H9 (cell line): ENCODE measurements around the gene RAI1. TPM values are rescaled to one million over a fixed set of nuclear protein-coding genes. Genes with fewer than 3 reads are reported as not detected.

Experiments
- DNase-seq: peaks from one replicate; pipeline ENCODE4 v3.0.0-alpha.2; 2017
- H2AFZ ChIP-seq: one replicate; pipeline ENCODE4 v1.6.1; 2013; ENCODE audit warnings: mild to moderate bottlenecking, low read length, control low read depth, moderate library complexity
- H2AK5ac ChIP-seq: 2 replicates; pipeline ENCODE4 v1.6.1; 2013; ENCODE audit warnings: low read length, control low read depth, mixed read lengths; ENCODE audit not compliant: insufficient read length
- H2BK120ac ChIP-seq: one replicate; pipeline ENCODE4 v1.6.1; 2013; ENCODE audit warnings: low read depth, mild to moderate bottlenecking, low read length, control low read depth, inconsistent platforms; ENCODE audit not compliant: poor library complexity, severe bottlenecking
- H2BK12ac ChIP-seq: 2 replicates; pipeline ENCODE4 v1.6.1; 2013; ENCODE audit warnings: low read length, control low read depth, mixed read lengths, low read depth; ENCODE audit not compliant: insufficient read length
- H2BK15ac ChIP-seq: 2 replicates; pipeline ENCODE4 v1.6.1; 2013; ENCODE audit warnings: low read depth, low read length, control low read depth
- H2BK20ac ChIP-seq: one replicate; pipeline ENCODE4 v1.6.1; 2013; ENCODE audit warnings: low read depth, mild to moderate bottlenecking, low read length, control low read depth, inconsistent platforms; ENCODE audit not compliant: poor library complexity, severe bottlenecking
- H2BK5ac ChIP-seq: 2 replicates; pipeline ENCODE4 v1.6.1; 2013; ENCODE audit warnings: low read length, control low read depth, mixed read lengths; ENCODE audit not compliant: insufficient read length
- H3K14ac ChIP-seq: 2 replicates; pipeline ENCODE4 v1.6.1; 2013; ENCODE audit warnings: low read length, control low read depth; ENCODE audit not compliant: insufficient read depth
- H3K18ac ChIP-seq: 2 replicates; pipeline ENCODE4 v1.6.1; 2013; ENCODE audit warnings: low read depth, mild to moderate bottlenecking, mixed read lengths, low read length, control low read depth; ENCODE audit not compliant: insufficient read length
- H3K23ac ChIP-seq: 2 replicates; pipeline ENCODE4 v1.6.1; 2013; ENCODE audit warnings: low read length, control low read depth, mixed read lengths, low read depth; ENCODE audit not compliant: insufficient read length
- H3K23me2 ChIP-seq: 2 replicates; pipeline ENCODE4 v1.6.1; 2013; ENCODE audit warnings: low read depth, mild to moderate bottlenecking, mixed read lengths, low read length, control low read depth; ENCODE audit not compliant: insufficient read length, poor library complexity, severe bottlenecking
- H3K27ac ChIP-seq: 2 replicates; pipeline ENCODE4 v1.5.1; 2013; ENCODE audit warnings: low read length, control low read depth, mixed read lengths, low read depth; ENCODE audit not compliant: insufficient read length
- H3K27me3 ChIP-seq: 2 replicates; pipeline ENCODE4 v1.6.1; 2013; ENCODE audit warnings: low read length, control low read depth, inconsistent platforms; ENCODE audit not compliant: insufficient read depth
- H3K4ac ChIP-seq: 2 replicates; pipeline ENCODE4 v1.6.1; 2013; ENCODE audit warnings: low read depth, mild to moderate bottlenecking, control low read depth, inconsistent platforms, low read length, moderate library complexity
- H3K4me1 ChIP-seq: 2 replicates; pipeline ENCODE4 v1.6.1; 2013; ENCODE audit warnings: low read length, control low read depth, inconsistent platforms; ENCODE audit not compliant: insufficient read depth
- H3K4me2 ChIP-seq: 2 replicates; pipeline ENCODE4 v1.6.1; 2013; ENCODE audit warnings: low read length, control low read depth, mixed read lengths; ENCODE audit not compliant: insufficient read length, insufficient read depth
- H3K56ac ChIP-seq: 2 replicates; pipeline ENCODE4 v1.6.1; 2013; ENCODE audit warnings: low read depth, mild to moderate bottlenecking, mixed read lengths, low read length, control low read depth; ENCODE audit not compliant: insufficient read length
- H3K79me1 ChIP-seq: 2 replicates; pipeline ENCODE4 v1.6.1; 2013; ENCODE audit warnings: low read depth, mild to moderate bottlenecking, moderate library complexity, low read length, control low read depth, inconsistent platforms; ENCODE audit not compliant: insufficient read depth, poor library complexity, severe bottlenecking
- H3K79me2 ChIP-seq: 2 replicates; pipeline ENCODE4 v1.6.1; 2013; ENCODE audit warnings: low read length, control low read depth, inconsistent platforms; ENCODE audit not compliant: insufficient read depth
- H3K9ac ChIP-seq: 2 replicates; pipeline ENCODE4 v1.6.1; 2013; ENCODE audit warnings: low read length, control low read depth, mixed read lengths; ENCODE audit not compliant: insufficient read length; ENCODE audit errors: extremely low read depth
- H3K9me3 ChIP-seq: one replicate; pipeline ENCODE4 v1.6.1; 2013; ENCODE audit warnings: low read depth, low read length, inconsistent platforms; ENCODE audit not compliant: control insufficient read depth
- H3T11ph ChIP-seq: one replicate; pipeline ENCODE4 v1.6.1; 2013; ENCODE audit warnings: mild to moderate bottlenecking, low read length, control low read depth, inconsistent platforms
- H4K20me1 ChIP-seq: one replicate; pipeline ENCODE4 v1.6.1; 2013; ENCODE audit not compliant: control insufficient read depth, insufficient read length, insufficient read depth
- H4K5ac ChIP-seq: 2 replicates; pipeline ENCODE4 v1.6.1; 2013; ENCODE audit warnings: low read depth, mild to moderate bottlenecking, mixed read lengths, low read length, control low read depth; ENCODE audit not compliant: insufficient read length
- H4K8ac ChIP-seq: replicated peaks from 2 replicates; pipeline ENCODE4 v1.6.1; 2013; ENCODE audit warnings: low read length, control low read depth, mixed read lengths, low read depth; ENCODE audit not compliant: insufficient read length
- H4K91ac ChIP-seq: 2 replicates; pipeline ENCODE4 v1.6.1; 2013; ENCODE audit warnings: low read depth, mild to moderate bottlenecking, moderate library complexity, mixed read lengths, low read length, control low read depth; ENCODE audit not compliant: insufficient read length
- H3K27ac Mint-ChIP-seq, 3 experiments: 2 replicates in 2 of 3; 3 replicates in 1 of 3; pipeline ENCODE4 v1.8.0; 2020 to 2021; ENCODE audit warnings: mixed read lengths in 3 of 3, mild to moderate bottlenecking in 1 of 3, moderate library complexity in 1 of 3
- H3K27me3 Mint-ChIP-seq: 2 replicates; pipeline ENCODE4 v1.8.0; 2021; ENCODE audit warnings: low read depth, mild to moderate bottlenecking, moderate library complexity, mixed read lengths
- H3K36me3 Mint-ChIP-seq, 3 experiments: 2 replicates in 2 of 3; 3 replicates in 1 of 3; pipeline ENCODE4 v1.8.0; 2020 to 2021; ENCODE audit warnings: low read depth in 3 of 3, mixed read lengths in 3 of 3; ENCODE audit not compliant: insufficient read depth in 1 of 3
- H3K4me1 Mint-ChIP-seq, 2 experiments: 2 replicates each; pipeline ENCODE4 v1.8.0; 2020; ENCODE audit warnings: mixed read lengths in 2 of 2
- H3K4me3 Mint-ChIP-seq, 2 experiments: 2 replicates in 1 of 2; 3 replicates in 1 of 2; pipeline ENCODE4 v1.8.0; 2020 to 2021; ENCODE audit warnings: mild to moderate bottlenecking in 2 of 2, mixed read lengths in 2 of 2, moderate library complexity in 1 of 2
- H3K9me3 Mint-ChIP-seq, 2 experiments: 2 replicates in 1 of 2; 3 replicates in 1 of 2; pipeline ENCODE4 v1.8.0; 2020; ENCODE audit warnings: mild to moderate bottlenecking in 2 of 2, mixed read lengths in 2 of 2, moderate library complexity in 1 of 2
- WGBS: extraction: QIAGEN DNeasy Blood & Tissue Kit; methylation state at CpG from one replicate; pipeline ENCODE4 v1.1.7; 2013; ENCODE audit warnings: missing lambda C conversion rate, low lambda C conversion rate, mixed read lengths; ENCODE audit not compliant: insufficient read length; ENCODE audit errors: extremely low coverage; 5-methylcytosine and 5-hydroxymethylcytosine counted together
- total RNA-seq: library from RNA; stranded (reverse); gene quantifications from 2 replicates; pipeline ENCODE4 v1.2.1, GENCODE V29; 2021
- TF ChIP-seq, protein P1 (sequence below): fragments of 200-600 bp; sonication (generic); conservative IDR thresholded peaks from 3 replicates; pipeline ENCODE4 v1.8.0; 2021; ENCODE audit warnings: antibody characterized with exemption, mild to moderate bottlenecking

RAI1 gene
- total RNA-seq, 1 experiment from 2014 or later: 1.5 TPM

GRCh38 chr17:17698371-17698770, 17.1 kb downstream of the RAI1 start:
- H3K36me3 Mint-ChIP-seq: no peaks in the 10 kb centered on the region
- peaks cover 92% of the 10 kb centered on the region for H3K27me3 Mint-ChIP-seq
- WGBS: no CpG with 5 or more reads among the region's 5 CpGs
- Histone ChIP-seq H3K27ac (no peak overlapping the region), H2AK5ac (no peak overlapping the region), H2BK12ac (no peak overlapping the region), H2BK15ac (no peak overlapping the region), H3K4ac (no peak overlapping the region), H3K79me2 (no peaks in the 10 kb centered on the region), H3K4me1 (peaks cover 9% of the 10 kb centered on the region; the same call in 1 of the 2 replicates), H3K23me2 (peaks cover 5% of the 10 kb centered on the region), H4K91ac (no peak overlapping the region), H3K14ac (no peak overlapping the region), H4K8ac (no peak overlapping the region), H4K20me1 (no peaks in the 10 kb centered on the region), H3K23ac (no peak overlapping the region), H2AFZ (no peak overlapping the region), H3K9me3 (no peaks in the 10 kb centered on the region), H3K18ac (no peak overlapping the region), H3K27me3 (peaks cover 74% of the 10 kb centered on the region), H3K79me1 (no peaks in the 10 kb centered on the region), H3T11ph (no peak overlapping the region), H3K4me2 (no peak overlapping the region), H2BK120ac (no peak overlapping the region), H4K5ac (no peak overlapping the region), H3K9ac (no peak overlapping the region), H3K56ac (no peak overlapping the region), H2BK20ac (no peak overlapping the region), H2BK5ac (no peak overlapping the region)
- peak; percentile 62 for DNase-seq
- peaks cover 32 to 63% of the 10 kb centered on the region in 2 experiments for H3K4me1 Mint-ChIP-seq
- peaks cover 0 to 5% of the 10 kb centered on the region in 2 experiments; a peak in 2 of 5 replicates for H3K9me3 Mint-ChIP-seq
- no peak overlapping the region for H3K27ac Mint-ChIP-seq
- TF ChIP-seq, protein P1, sequence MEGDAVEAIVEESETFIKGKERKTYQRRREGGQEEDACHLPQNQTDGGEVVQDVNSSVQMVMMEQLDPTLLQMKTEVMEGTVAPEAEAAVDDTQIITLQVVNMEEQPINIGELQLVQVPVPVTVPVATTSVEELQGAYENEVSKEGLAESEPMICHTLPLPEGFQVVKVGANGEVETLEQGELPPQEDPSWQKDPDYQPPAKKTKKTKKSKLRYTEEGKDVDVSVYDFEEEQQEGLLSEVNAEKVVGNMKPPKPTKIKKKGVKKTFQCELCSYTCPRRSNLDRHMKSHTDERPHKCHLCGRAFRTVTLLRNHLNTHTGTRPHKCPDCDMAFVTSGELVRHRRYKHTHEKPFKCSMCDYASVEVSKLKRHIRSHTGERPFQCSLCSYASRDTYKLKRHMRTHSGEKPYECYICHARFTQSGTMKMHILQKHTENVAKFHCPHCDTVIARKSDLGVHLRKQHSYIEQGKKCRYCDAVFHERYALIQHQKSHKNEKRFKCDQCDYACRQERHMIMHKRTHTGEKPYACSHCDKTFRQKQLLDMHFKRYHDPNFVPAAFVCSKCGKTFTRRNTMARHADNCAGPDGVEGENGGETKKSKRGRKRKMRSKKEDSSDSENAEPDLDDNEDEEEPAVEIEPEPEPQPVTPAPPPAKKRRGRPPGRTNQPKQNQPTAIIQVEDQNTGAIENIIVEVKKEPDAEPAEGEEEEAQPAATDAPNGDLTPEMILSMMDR: no peak
- H3K4me3 Mint-ChIP-seq: peak overlapping the region in 1 of 2 experiments; percentile 62; a peak in 2 of 5 replicates
